HEK293 (cell line): ENCODE results near the gene IRF8.

Source experiments
- HOXC10 ChIP-seq: sonication (generic); formaldehyde crosslinking; IDR thresholded peaks from 2 replicates; pipeline ENCODE4 v1.8.1; 2023; ENCODE audit warnings: mild to moderate bottlenecking, missing genetic modification reagents
- MYNN ChIP-seq: fragments of 450-650 bp; formaldehyde crosslinking; IDR thresholded peaks from 2 replicates; pipeline ENCODE4 v1.5.1; 2016; ENCODE audit warnings: missing biosample characterization, missing genetic modification characterization, borderline replicate concordance
- SCRT1 ChIP-seq: fragments of 450-650 bp; formaldehyde crosslinking; IDR thresholded peaks from 2 replicates; pipeline ENCODE4 v1.5.1; 2016; ENCODE audit warnings: missing biosample characterization, missing genetic modification characterization, borderline replicate concordance
- ZNF133 ChIP-seq: fragments of 450-650 bp; formaldehyde crosslinking; IDR thresholded peaks from 2 replicates; pipeline ENCODE4 v1.5.1; 2016; ENCODE audit warnings: missing biosample characterization, missing genetic modification characterization
- ZNF747 ChIP-seq: fragments of 450-650 bp; formaldehyde crosslinking; IDR thresholded peaks from 2 replicates; pipeline ENCODE4 v1.5.1; 2016; ENCODE audit warnings: missing biosample characterization, missing genetic modification characterization
- TF ChIP-seq, protein P1 (sequence below): fragments of 450-650 bp; formaldehyde crosslinking; IDR thresholded peaks from 2 replicates; pipeline ENCODE4 v1.5.1; 2016; ENCODE audit warnings: missing biosample characterization, missing genetic modification characterization
- TF ChIP-seq, protein P2 (sequence below): fragments of 450-650 bp; formaldehyde crosslinking; IDR thresholded peaks from 2 replicates; pipeline ENCODE4 v1.5.1; 2016; ENCODE audit warnings: missing biosample characterization, missing genetic modification characterization
- TF ChIP-seq, protein P3 (sequence below): fragments of 450-650 bp; formaldehyde crosslinking; IDR thresholded peaks from 2 replicates; pipeline ENCODE4 v1.5.1; 2016; ENCODE audit warnings: missing biosample characterization, missing genetic modification characterization, low read depth
- TF ChIP-seq, protein P4 (sequence below): fragments of 450-650 bp; formaldehyde crosslinking; IDR thresholded peaks from 2 replicates; pipeline ENCODE4 v1.5.1; 2016; ENCODE audit warnings: missing biosample characterization, missing genetic modification characterization, low read depth
- TF ChIP-seq, protein P5 (sequence below): fragments of 450-650 bp; formaldehyde crosslinking; IDR thresholded peaks from 2 replicates; pipeline ENCODE4 v1.5.1; 2016; ENCODE audit warnings: missing biosample characterization, missing genetic modification characterization

DNA sequence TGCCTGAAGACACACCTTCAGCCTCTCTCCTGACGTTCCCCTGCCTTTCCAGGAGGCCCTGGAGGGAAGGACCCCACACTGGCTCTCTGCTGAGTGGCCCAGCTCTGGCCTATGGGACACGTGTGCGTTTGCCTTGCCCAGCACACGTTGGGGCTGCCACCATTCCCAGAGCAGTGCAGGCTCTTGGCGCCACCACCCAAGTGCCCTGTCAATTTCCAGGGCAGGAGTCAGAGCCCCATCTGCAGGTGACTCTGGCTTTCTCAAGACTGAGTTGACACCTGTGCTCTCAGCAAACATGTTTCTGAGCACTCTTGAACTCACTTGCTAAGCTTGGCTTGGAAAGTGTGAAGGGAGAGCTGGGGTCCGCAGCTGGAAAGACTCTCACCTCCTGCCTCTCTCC is 4.7 kb upstream of the IRF8 start:
- no peak for TF ChIP-seq ZNF133
- TF ChIP-seq, protein P1, sequence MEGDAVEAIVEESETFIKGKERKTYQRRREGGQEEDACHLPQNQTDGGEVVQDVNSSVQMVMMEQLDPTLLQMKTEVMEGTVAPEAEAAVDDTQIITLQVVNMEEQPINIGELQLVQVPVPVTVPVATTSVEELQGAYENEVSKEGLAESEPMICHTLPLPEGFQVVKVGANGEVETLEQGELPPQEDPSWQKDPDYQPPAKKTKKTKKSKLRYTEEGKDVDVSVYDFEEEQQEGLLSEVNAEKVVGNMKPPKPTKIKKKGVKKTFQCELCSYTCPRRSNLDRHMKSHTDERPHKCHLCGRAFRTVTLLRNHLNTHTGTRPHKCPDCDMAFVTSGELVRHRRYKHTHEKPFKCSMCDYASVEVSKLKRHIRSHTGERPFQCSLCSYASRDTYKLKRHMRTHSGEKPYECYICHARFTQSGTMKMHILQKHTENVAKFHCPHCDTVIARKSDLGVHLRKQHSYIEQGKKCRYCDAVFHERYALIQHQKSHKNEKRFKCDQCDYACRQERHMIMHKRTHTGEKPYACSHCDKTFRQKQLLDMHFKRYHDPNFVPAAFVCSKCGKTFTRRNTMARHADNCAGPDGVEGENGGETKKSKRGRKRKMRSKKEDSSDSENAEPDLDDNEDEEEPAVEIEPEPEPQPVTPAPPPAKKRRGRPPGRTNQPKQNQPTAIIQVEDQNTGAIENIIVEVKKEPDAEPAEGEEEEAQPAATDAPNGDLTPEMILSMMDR (tag by site-specific recombination), result 0 out of 2 replicates have a peak, but pooled peaks have one; percentile 13
- no peak for TF ChIP-seq ZNF747 (tag by site-specific recombination)
- TF ChIP-seq, protein P2, sequence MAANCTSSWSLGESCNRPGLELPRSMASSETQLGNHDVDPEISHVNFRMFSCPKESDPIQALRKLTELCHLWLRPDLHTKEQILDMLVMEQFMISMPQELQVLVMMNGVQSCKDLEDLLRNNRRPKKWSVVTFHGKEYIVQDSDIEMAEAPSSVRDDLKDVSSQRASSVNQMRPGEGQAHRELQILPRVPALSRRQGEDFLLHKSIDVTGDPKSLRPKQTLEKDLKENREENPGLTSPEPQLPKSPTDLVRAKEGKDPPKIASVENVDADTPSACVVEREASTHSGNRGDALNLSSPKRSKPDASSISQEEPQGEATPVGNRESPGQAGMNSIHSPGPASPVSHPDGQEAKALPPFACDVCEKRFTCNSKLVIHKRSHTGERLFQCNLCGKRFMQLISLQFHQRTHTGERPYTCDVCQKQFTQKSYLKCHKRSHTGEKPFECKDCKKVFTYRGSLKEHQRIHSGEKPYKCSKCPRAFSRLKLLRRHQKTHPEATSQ, result no peak
- no peak for TF ChIP-seq HOXC10 (CRISPR knock-in tag)
- no peak for TF ChIP-seq MYNN
- TF ChIP-seq, protein P3, sequence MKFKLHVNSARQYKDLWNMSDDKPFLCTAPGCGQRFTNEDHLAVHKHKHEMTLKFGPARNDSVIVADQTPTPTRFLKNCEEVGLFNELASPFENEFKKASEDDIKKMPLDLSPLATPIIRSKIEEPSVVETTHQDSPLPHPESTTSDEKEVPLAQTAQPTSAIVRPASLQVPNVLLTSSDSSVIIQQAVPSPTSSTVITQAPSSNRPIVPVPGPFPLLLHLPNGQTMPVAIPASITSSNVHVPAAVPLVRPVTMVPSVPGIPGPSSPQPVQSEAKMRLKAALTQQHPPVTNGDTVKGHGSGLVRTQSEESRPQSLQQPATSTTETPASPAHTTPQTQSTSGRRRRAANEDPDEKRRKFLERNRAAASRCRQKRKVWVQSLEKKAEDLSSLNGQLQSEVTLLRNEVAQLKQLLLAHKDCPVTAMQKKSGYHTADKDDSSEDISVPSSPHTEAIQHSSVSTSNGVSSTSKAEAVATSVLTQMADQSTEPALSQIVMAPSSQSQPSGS (tag by site-specific recombination), result no peak
- TF ChIP-seq, protein P4, sequence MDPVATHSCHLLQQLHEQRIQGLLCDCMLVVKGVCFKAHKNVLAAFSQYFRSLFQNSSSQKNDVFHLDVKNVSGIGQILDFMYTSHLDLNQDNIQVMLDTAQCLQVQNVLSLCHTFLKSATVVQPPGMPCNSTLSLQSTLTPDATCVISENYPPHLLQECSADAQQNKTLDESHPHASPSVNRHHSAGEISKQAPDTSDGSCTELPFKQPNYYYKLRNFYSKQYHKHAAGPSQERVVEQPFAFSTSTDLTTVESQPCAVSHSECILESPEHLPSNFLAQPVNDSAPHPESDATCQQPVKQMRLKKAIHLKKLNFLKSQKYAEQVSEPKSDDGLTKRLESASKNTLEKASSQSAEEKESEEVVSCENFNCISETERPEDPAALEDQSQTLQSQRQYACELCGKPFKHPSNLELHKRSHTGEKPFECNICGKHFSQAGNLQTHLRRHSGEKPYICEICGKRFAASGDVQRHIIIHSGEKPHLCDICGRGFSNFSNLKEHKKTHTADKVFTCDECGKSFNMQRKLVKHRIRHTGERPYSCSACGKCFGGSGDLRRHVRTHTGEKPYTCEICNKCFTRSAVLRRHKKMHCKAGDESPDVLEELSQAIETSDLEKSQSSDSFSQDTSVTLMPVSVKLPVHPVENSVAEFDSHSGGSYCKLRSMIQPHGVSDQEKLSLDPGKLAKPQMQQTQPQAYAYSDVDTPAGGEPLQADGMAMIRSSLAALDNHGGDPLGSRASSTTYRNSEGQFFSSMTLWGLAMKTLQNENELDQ (tag by site-specific recombination), result no peak
- TF ChIP-seq SCRT1 (tag by site-specific recombination), result no peak
- TF ChIP-seq, protein P5, sequence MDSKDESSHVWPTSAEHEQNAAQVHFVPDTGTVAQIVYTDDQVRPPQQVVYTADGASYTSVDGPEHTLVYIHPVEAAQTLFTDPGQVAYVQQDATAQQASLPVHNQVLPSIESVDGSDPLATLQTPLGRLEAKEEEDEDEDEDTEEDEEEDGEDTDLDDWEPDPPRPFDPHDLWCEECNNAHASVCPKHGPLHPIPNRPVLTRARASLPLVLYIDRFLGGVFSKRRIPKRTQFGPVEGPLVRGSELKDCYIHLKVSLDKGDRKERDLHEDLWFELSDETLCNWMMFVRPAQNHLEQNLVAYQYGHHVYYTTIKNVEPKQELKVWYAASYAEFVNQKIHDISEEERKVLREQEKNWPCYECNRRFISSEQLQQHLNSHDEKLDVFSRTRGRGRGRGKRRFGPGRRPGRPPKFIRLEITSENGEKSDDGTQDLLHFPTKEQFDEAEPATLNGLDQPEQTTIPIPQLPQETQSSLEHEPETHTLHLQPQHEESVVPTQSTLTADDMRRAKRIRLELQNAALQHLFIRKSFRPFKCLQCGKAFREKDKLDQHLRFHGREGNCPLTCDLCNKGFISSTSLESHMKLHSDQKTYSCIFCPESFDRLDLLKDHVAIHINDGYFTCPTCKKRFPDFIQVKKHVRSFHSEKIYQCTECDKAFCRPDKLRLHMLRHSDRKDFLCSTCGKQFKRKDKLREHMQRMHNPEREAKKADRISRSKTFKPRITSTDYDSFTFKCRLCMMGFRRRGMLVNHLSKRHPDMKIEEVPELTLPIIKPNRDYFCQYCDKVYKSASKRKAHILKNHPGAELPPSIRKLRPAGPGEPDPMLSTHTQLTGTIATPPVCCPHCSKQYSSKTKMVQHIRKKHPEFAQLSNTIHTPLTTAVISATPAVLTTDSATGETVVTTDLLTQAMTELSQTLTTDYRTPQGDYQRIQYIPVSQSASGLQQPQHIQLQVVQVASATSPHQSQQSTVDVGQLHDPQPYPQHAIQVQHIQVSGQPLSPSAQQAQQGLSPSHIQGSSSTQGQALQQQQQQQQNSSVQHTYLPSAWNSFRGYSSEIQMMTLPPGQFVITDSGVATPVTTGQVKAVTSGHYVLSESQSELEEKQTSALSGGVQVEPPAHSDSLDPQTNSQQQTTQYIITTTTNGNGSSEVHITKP (tag by site-specific recombination), result no peak
